Thoracic aorta (tissue), 2 donors: ENCODE measurements around the gene SLC46A3. TPM values are rescaled to one million over a fixed set of nuclear protein-coding genes. Genes with fewer than 3 reads are reported as not detected.

ENCODE experiments used
- ATAC-seq: fragments of 150-250 bp; one replicate; pipeline ENCODE4 v1.8.0; 2017; ENCODE audit warnings: low read depth; ENCODE audit not compliant: insufficient number of reproducible peaks, low FRiP score
- DNase-seq: peaks from one replicate; pipeline ENCODE4 v3.0.0-alpha.2; 2020; ENCODE audit warnings: low spot score
- H3K27ac ChIP-seq, 2 donors: fragments of 200-600 bp; sonication (generic); 1 replicate in 1 of 2; 2 replicates in 1 of 2; pipeline ENCODE4 v1.5.1; 2016; ENCODE audit warnings: mild to moderate bottlenecking in 2 of 2, moderate library complexity in 2 of 2
- H3K27me3 ChIP-seq: fragments of 200-600 bp; sonication (generic); replicated peaks from 2 replicates; pipeline ENCODE4 v1.6.0; 2016; ENCODE audit warnings: mild to moderate bottlenecking; ENCODE audit not compliant: insufficient read depth
- H3K36me3 ChIP-seq: fragments of 200-600 bp; sonication (generic); one replicate; pipeline ENCODE4 v1.5.1; 2016
- H3K4me1 ChIP-seq, 2 donors: fragments of 200-600 bp; sonication (generic); 1 replicate in 1 of 2; 2 replicates in 1 of 2; pipeline versions ENCODE4 v1.5.1 to v1.6.0; 2016; ENCODE audit warnings: low read depth in 2 of 2, mild to moderate bottlenecking in 1 of 2; ENCODE audit not compliant: control insufficient read depth in 1 of 2
- H3K4me3 ChIP-seq: fragments of 200-600 bp; sonication (generic); 2 replicates; pipeline ENCODE4 v1.5.1; 2016; ENCODE audit warnings: mild to moderate bottlenecking
- H3K9me3 ChIP-seq: fragments of 200-600 bp; sonication (generic); 2 replicates; pipeline ENCODE4 v1.5.1; 2016
- total RNA-seq, 2 donors: library from RNA; depleted of rRNA; stranded (reverse); fragments of >200 nt; gene quantifications; one replicate each; pipeline versions ENCODE4 v1.1.0 to v1.2.3, GENCODE V29; 2016
- TF ChIP-seq, protein P1 (sequence below): fragments of 200-600 bp; sonication (generic); IDR thresholded peaks from one replicate; pipeline ENCODE4 v1.5.1; 2019; ENCODE audit warnings: antibody characterized with exemption

Gene SLC46A3
- total RNA-seq, 2 donors from 2014 or later = 10.8 to 16.4 TPM

DNA sequence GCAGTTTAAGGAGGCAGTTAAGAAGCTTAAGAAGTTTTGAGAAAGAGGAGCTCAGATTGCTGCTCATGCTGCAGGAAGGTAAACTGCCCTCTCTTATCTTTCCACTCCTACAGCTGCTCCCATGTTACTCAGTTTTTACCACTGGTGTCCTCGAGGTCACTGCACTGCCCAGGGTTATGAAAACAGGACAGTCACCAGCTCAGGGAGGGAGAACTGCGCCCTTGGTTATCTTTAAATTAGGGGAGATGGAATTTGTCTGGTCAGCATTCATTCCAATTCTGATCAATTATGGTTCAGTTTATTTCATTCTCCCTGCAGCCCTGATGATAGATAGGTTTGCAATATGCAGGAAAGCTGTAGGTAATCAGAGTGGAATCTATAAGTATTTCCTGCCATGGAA, 10.8 kb upstream of the SLC46A3 start:
- Histone ChIP-seq H3K4me1 (no peaks in the 10 kb centered on the region), H3K9me3 (no peaks in the 10 kb centered on the region), H3K27ac (no peak overlapping the region), H3K4me3 (no peak overlapping the region), H3K36me3 (no peaks in the 10 kb centered on the region), H3K27me3 (no peaks in the 10 kb centered on the region)
- TF ChIP-seq, protein P1, sequence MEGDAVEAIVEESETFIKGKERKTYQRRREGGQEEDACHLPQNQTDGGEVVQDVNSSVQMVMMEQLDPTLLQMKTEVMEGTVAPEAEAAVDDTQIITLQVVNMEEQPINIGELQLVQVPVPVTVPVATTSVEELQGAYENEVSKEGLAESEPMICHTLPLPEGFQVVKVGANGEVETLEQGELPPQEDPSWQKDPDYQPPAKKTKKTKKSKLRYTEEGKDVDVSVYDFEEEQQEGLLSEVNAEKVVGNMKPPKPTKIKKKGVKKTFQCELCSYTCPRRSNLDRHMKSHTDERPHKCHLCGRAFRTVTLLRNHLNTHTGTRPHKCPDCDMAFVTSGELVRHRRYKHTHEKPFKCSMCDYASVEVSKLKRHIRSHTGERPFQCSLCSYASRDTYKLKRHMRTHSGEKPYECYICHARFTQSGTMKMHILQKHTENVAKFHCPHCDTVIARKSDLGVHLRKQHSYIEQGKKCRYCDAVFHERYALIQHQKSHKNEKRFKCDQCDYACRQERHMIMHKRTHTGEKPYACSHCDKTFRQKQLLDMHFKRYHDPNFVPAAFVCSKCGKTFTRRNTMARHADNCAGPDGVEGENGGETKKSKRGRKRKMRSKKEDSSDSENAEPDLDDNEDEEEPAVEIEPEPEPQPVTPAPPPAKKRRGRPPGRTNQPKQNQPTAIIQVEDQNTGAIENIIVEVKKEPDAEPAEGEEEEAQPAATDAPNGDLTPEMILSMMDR = no peak
- ATAC-seq (no peak), DNase-seq (no peak)

DNA sequence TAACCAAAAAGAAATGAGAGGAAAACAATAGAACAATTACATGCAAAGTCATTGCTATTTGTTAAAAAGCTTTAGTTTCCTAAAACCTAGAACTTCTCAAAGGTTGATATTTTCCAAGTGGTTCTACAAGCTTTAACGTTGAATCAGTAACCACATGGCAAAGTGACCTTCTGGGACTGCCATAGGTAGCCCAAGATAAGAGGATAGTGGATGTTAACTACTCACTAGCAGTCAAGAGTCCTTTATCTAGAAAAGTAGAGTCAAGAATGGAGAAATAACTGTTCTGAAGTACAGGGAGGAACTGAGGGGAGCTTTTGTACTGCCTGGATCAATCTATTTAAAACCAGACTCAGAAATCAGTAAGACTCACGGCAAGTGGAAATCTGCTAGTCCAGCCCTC, 9.9 kb upstream of the SLC46A3 start:
- DNase-seq (no peak), ATAC-seq (no peak)
- no peaks in the 10 kb centered on the region for H3K36me3 ChIP-seq
- TF ChIP-seq, protein P1 = no peak
- no peaks in the 10 kb centered on the region for H3K9me3 ChIP-seq
- no peak overlapping the region for H3K27ac ChIP-seq
- H3K4me3 ChIP-seq = no peak overlapping the region
- H3K27me3 ChIP-seq = no peaks in the 10 kb centered on the region
- no peaks in the 10 kb centered on the region for H3K4me1 ChIP-seq

DNA sequence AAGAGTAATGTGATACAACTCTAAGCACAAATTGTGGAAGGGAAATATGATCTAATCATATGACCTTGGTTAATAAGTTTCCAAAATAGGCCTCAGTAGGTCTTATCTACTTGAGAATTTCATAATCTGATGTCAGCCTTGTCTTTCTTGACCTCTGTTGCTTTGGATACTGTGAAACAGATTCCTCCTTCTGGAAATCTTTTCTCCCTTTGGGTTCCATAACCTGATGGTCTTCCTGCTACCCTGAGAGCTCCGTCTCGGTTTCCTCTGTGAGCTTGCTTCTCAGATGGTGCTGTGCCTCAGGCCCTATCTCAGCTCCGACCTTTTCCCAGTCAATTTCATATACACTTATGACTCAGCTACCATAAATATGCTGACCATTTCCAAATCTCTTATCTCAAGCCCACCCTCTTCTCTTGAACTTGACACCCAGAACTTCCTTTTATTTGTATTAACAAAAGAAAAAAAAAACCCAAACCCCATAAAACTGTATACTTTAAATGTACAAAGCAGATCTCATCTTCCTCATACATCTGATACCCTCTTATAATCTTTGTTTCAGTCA, 6.4 kb upstream of the SLC46A3 start:
- TF ChIP-seq, protein P1 = no peak
- H3K27ac ChIP-seq = no peak overlapping the region

DNA sequence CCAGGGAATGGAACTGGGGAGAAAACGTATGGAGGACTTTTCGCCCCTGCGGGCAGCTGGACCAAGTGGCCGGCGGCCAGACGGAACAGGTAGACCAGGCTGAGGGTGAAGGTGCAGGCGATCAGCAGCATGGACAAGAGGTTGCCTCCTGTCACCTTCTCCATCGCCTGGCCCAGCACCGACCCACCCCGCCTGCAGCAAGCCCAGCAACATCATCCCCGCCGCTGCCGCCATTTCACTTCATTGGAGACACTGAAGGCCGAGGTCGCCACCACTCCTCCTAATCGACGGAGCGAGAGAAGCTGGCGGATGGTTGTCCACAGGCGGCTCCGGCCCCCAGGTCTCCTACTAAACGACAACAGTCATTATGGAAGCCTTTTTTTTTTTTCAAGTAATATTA, 5.0 kb upstream of the SLC46A3 start:
- H3K27ac ChIP-seq = no peak overlapping the region
- H3K27me3 ChIP-seq = no peaks in the 10 kb centered on the region
- DNase-seq = no peak
- peaks cover 4 to 5% of the 10 kb centered on the region in 2 donors for H3K4me1 ChIP-seq
- no peak overlapping the region for H3K4me3 ChIP-seq
- TF ChIP-seq, protein P1 = no peak
- H3K9me3 ChIP-seq = no peaks in the 10 kb centered on the region
- ATAC-seq = no peak
- H3K36me3 ChIP-seq = no peaks in the 10 kb centered on the region

More for the DNA sequence above, 6.4 kb upstream of the SLC46A3 start:
- H3K36me3 ChIP-seq = no peaks in the 10 kb centered on the region
- ATAC-seq (no peak), DNase-seq (no peak)
- H3K4me3 ChIP-seq = no peak overlapping the region
- no peaks in the 10 kb centered on the region for H3K9me3 ChIP-seq
- H3K4me1 ChIP-seq = no peaks in the 10 kb centered on the region
- no peaks in the 10 kb centered on the region for H3K27me3 ChIP-seq

DNA sequence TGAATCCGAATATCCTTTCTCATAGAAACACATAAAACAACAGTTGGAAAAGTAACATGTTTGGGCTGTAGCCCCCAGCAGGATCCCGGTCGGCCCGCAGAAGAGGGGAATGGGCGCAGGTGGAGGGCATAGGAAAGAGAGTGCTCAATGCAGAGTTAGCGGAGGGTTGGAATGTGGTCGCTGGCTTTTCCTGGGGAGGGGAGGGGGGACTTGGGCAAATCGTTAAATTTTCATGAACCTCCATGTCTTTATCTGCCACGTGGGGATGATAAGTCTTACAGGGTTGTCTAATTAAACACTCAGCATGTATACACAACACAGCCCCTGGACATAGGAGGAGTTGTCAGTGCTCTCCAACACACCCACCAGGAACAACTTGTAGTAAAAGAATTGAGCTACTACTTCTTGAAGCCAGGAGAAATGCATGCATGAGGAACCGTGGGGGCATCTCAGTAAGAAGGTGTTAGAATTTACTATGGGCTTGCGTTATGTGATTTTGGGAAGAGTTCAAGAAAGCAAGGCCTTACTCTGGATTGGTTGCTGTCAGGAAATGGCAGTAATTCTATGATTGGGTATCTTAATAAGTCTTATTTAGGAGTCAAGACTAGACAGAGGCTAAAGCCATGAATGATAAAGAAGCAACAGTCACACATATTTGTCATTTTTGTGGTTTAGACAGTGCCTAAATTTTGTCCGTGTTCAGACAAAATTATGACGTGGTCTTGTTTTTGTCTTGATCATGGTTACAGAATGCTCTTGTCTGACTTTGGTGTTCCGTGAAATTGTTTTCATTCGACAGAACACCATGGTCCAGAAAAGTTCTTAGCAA, 671 bp upstream of the SLC46A3 start:
- Histone ChIP-seq H3K9me3 (no peaks in the 10 kb centered on the region), H3K27ac (peak overlapping the region; percentile 67 to 94), H3K4me1 (peaks cover 14 to 21% of the 10 kb centered on the region in 2 donors), H3K4me3 (peak overlapping the region; percentile 88), H3K27me3 (no peaks in the 10 kb centered on the region), H3K36me3 (no peaks in the 10 kb centered on the region)
- no peak for ATAC-seq
- DNase-seq = no peak
- TF ChIP-seq, protein P1 = no peak
